ENCODE results near the gene NT5DC4. TPM values are rescaled to one million over a fixed set of nuclear protein-coding genes. Genes with fewer than 3 reads are reported as not detected.
A peak's percentile ranks its signal among the peaks of the same experiment; 100 is the strongest.
"Not testable (repeated sequence)": the region's sequence is repeated elsewhere in the genome, so short reads cannot be mapped to it uniquely, and the experiment has no call there.

Gene NT5DC4
- total RNA-seq, 1 experiment from 2014 or later = not detected

GRCh38 chr2:112690853-112691401, 29.9 kb upstream of the NT5DC4 start:
- peak; percentile 71 to 72 for DNase-seq (ENCODE audit: low read depth in 1 of 2, low spot score in 2 of 2)

GRCh38 chr2:112691881-112692281, 28.9 kb upstream of the NT5DC4 start:
- Histone ChIP-seq H3K4me1 (replicated peaks) (peaks cover 47% of the 10 kb centered on the region), H3K27ac (peak overlapping the region; percentile 45), H3K9me3 (replicated peaks) (no peaks in the 10 kb centered on the region), H3K4me3 (no peak overlapping the region), H3K36me3 (no peaks in the 10 kb centered on the region), H3K27me3 (replicated peaks) (no peaks in the 10 kb centered on the region)
- peak in 1 of 2 experiments; percentile 4 for DNase-seq (ENCODE audit: low read depth in 1 of 2, low spot score in 2 of 2)

More at GRCh38 chr2:112690853-112691401, 29.9 kb upstream of the NT5DC4 start:
- Histone ChIP-seq H3K4me1 (replicated peaks) (peaks cover 47% of the 10 kb centered on the region), H3K27ac (peak overlapping the region; percentile 45), H3K9me3 (replicated peaks) (no peaks in the 10 kb centered on the region), H3K36me3 (no peaks in the 10 kb centered on the region), H3K27me3 (replicated peaks) (no peaks in the 10 kb centered on the region), H3K4me3 (no peak overlapping the region)

- Histone ChIP-seq H3K36me3 (no peaks in the 10 kb centered on the region), H3K27me3 (replicated peaks) (no peaks in the 10 kb centered on the region), H3K4me1 (replicated peaks) (peaks cover 47% of the 10 kb centered on the region), H3K4me3 (no peak overlapping the region), H3K27ac (peak overlapping the region; percentile 47), H3K9me3 (replicated peaks) (no peaks in the 10 kb centered on the region)
- peak; percentile 60 to 77 for DNase-seq (ENCODE audit: low read depth in 1 of 2, low spot score in 2 of 2)
Observed at GRCh38 chr2:112692495-112692911, 28.3 kb upstream of the NT5DC4 start.

- H3K27ac ChIP-seq = peak overlapping the region; percentile 47
- H3K4me3 ChIP-seq = no peak overlapping the region
- H3K9me3 ChIP-seq (replicated peaks) = no peaks in the 10 kb centered on the region
- peak in 1 of 2 experiments; percentile 38 for DNase-seq (ENCODE audit: low read depth in 1 of 2, low spot score in 2 of 2)
- H3K4me1 ChIP-seq (replicated peaks) = peaks cover 43% of the 10 kb centered on the region
- H3K36me3 ChIP-seq = no peaks in the 10 kb centered on the region
- no peaks in the 10 kb centered on the region for H3K27me3 ChIP-seq (replicated peaks)
Observed at GRCh38 chr2:112692918-112693317, 27.9 kb upstream of the NT5DC4 start.

GRCh38 chr2:112693596-112693995, 27.2 kb upstream of the NT5DC4 start:
- no peaks in the 10 kb centered on the region for H3K27me3 ChIP-seq (replicated peaks)
- no peak overlapping the region for H3K4me3 ChIP-seq
- H3K36me3 ChIP-seq = no peaks in the 10 kb centered on the region
- peaks cover 36% of the 10 kb centered on the region for H3K4me1 ChIP-seq (replicated peaks)
- peak in 1 of 2 experiments; percentile 39 for DNase-seq (ENCODE audit: low read depth in 1 of 2, low spot score in 2 of 2)
- no peak overlapping the region for H3K27ac ChIP-seq
- no peaks in the 10 kb centered on the region for H3K9me3 ChIP-seq (replicated peaks)

- H3K4me1 ChIP-seq (replicated peaks) = peaks cover 30% of the 10 kb centered on the region
- no peak overlapping the region for H3K27ac ChIP-seq
- no peaks in the 10 kb centered on the region for H3K27me3 ChIP-seq (replicated peaks)
- H3K36me3 ChIP-seq = no peaks in the 10 kb centered on the region
- DNase-seq (ENCODE audit: low read depth in 1 of 2, low spot score in 2 of 2) = peak in 1 of 2 experiments; percentile 22
- no peaks in the 10 kb centered on the region for H3K9me3 ChIP-seq (replicated peaks)
- H3K4me3 ChIP-seq = no peak overlapping the region
Observed at GRCh38 chr2:112694182-112694581, 26.6 kb upstream of the NT5DC4 start.

- no peaks in the 10 kb centered on the region for H3K9me3 ChIP-seq (replicated peaks)
- H3K27ac ChIP-seq = no peak overlapping the region
- no peak overlapping the region for H3K4me3 ChIP-seq
- H3K4me1 ChIP-seq (replicated peaks) = no peaks in the 10 kb centered on the region
- H3K36me3 ChIP-seq = no peaks in the 10 kb centered on the region
- no peaks in the 10 kb centered on the region; the same call in 1 of the 2 replicates for H3K27me3 ChIP-seq (replicated peaks)
- DNase-seq (ENCODE audit: low read depth in 1 of 2, low spot score in 2 of 2) = no peak
Observed at GRCh38 chr2:112698834-112699515, 21.8 kb upstream of the NT5DC4 start.

GRCh38 chr2:112699984-112700667, 20.7 kb upstream of the NT5DC4 start:
- H3K27ac ChIP-seq = no peak overlapping the region
- no peaks in the 10 kb centered on the region for H3K36me3 ChIP-seq
- H3K9me3 ChIP-seq (replicated peaks) = no peaks in the 10 kb centered on the region
- no peaks in the 10 kb centered on the region; the same call in 1 of the 2 replicates for H3K27me3 ChIP-seq (replicated peaks)
- no peaks in the 10 kb centered on the region for H3K4me1 ChIP-seq (replicated peaks)
- no peak for DNase-seq (ENCODE audit: low read depth in 1 of 2, low spot score in 2 of 2)
- H3K4me3 ChIP-seq = no peak overlapping the region

GRCh38 chr2:112701052-112701451, 19.8 kb upstream of the NT5DC4 start:
- H3K27ac ChIP-seq = no peak overlapping the region
- DNase-seq (ENCODE audit: low read depth in 1 of 2, low spot score in 2 of 2) = peak in 1 of 2 experiments; percentile 7
- H3K9me3 ChIP-seq (replicated peaks) = no peaks in the 10 kb centered on the region
- H3K4me1 ChIP-seq (replicated peaks) = no peaks in the 10 kb centered on the region
- H3K36me3 ChIP-seq = no peaks in the 10 kb centered on the region
- H3K4me3 ChIP-seq = no peak overlapping the region
- H3K27me3 ChIP-seq (replicated peaks) = no peaks in the 10 kb centered on the region; the same call in 1 of the 2 replicates

GRCh38 chr2:112703684-112704083, 17.1 kb upstream of the NT5DC4 start:
- Histone ChIP-seq H3K36me3 (no peaks in the 10 kb centered on the region), H3K27ac (no peak overlapping the region), H3K4me3 (no peak overlapping the region), H3K4me1 (replicated peaks) (no peaks in the 10 kb centered on the region), H3K27me3 (replicated peaks) (no peaks in the 10 kb centered on the region; the same call in 1 of the 2 replicates), H3K9me3 (replicated peaks) (no peaks in the 10 kb centered on the region)
- DNase-seq (ENCODE audit: low read depth in 1 of 2, low spot score in 2 of 2) = peak in 1 of 2 experiments; percentile 2

GRCh38 chr2:112705575-112705974, 15.2 kb upstream of the NT5DC4 start:
- Histone ChIP-seq H3K27me3 (replicated peaks) (no peaks in the 10 kb centered on the region; the same call in 1 of the 2 replicates), H3K9me3 (replicated peaks) (no peaks in the 10 kb centered on the region), H3K4me3 (no peak overlapping the region), H3K27ac (no peak overlapping the region), H3K36me3 (no peaks in the 10 kb centered on the region), H3K4me1 (replicated peaks) (no peaks in the 10 kb centered on the region)
- DNase-seq (ENCODE audit: low read depth in 1 of 2, low spot score in 2 of 2) = no peak

- Histone ChIP-seq H3K9me3 (replicated peaks) (no peaks in the 10 kb centered on the region), H3K4me1 (replicated peaks) (no peaks in the 10 kb centered on the region), H3K36me3 (no peaks in the 10 kb centered on the region), H3K27ac (no peak overlapping the region), H3K27me3 (replicated peaks) (no peaks in the 10 kb centered on the region; the same call in 1 of the 2 replicates), H3K4me3 (no peak overlapping the region)
- DNase-seq (ENCODE audit: low read depth in 1 of 2, low spot score in 2 of 2) = peak in 1 of 2 experiments; percentile 29
Observed at GRCh38 chr2:112706170-112706664, 14.6 kb upstream of the NT5DC4 start.

- H3K36me3 ChIP-seq; H3K9me3 ChIP-seq (replicated peaks); DNase-seq (ENCODE audit: low read depth in 1 of 2, low spot score in 2 of 2); H3K4me1 ChIP-seq (replicated peaks); H3K4me3 ChIP-seq; H3K27me3 ChIP-seq (replicated peaks); H3K27ac ChIP-seq: not testable (repeated sequence)
Observed at GRCh38 chr2:112706947-112707346, 13.9 kb upstream of the NT5DC4 start.

GRCh38 chr2:112708968-112709367, 11.9 kb upstream of the NT5DC4 start:
- Histone ChIP-seq H3K27me3 (replicated peaks) (no peaks in the 10 kb centered on the region), H3K9me3 (replicated peaks) (no peaks in the 10 kb centered on the region), H3K4me3 (no peak overlapping the region), H3K36me3 (no peaks in the 10 kb centered on the region), H3K4me1 (replicated peaks) (no peaks in the 10 kb centered on the region), H3K27ac (no peak overlapping the region)
- peak in 1 of 2 experiments; percentile 20 for DNase-seq (ENCODE audit: low read depth in 1 of 2, low spot score in 2 of 2)

Data from SJSA1 (cell line).